GM06990 (cell line): ENCODE measurements around the gene NKIRAS2.
"Not testable (repeated sequence)": the region's sequence is repeated elsewhere in the genome, so short reads cannot be mapped to it uniquely, and the experiment has no call there.

ENCODE experiments used
- DNase-seq: peaks from one replicate; pipeline ENCODE4 v3.0.0-alpha.2; 2011; ENCODE audit not compliant: insufficient read length; ENCODE audit errors: extremely low read depth
- H3K27me3 ChIP-seq: replicated peaks from 2 replicates; pipeline ENCODE4 v1.6.0; 2011; ENCODE audit warnings: low read length; ENCODE audit not compliant: control insufficient read depth, insufficient read depth
- H3K36me3 ChIP-seq: 2 replicates; pipeline ENCODE4 v1.5.1; 2011; ENCODE audit warnings: low read length; ENCODE audit not compliant: control insufficient read depth, insufficient read depth
- H3K4me3 ChIP-seq: replicated peaks from 2 replicates; pipeline ENCODE4 v1.5.1; 2011; ENCODE audit warnings: low read depth, mild to moderate bottlenecking, control low read depth, low read length
- TF ChIP-seq, protein P1 (sequence below): IDR thresholded peaks from 2 replicates; pipeline ENCODE4 v1.5.1; 2011; ENCODE audit warnings: low read length, control low read depth, mild to moderate bottlenecking, inconsistent platforms; ENCODE audit not compliant: insufficient read depth, poor library complexity, severe bottlenecking

NKIRAS2 gene

DNA sequence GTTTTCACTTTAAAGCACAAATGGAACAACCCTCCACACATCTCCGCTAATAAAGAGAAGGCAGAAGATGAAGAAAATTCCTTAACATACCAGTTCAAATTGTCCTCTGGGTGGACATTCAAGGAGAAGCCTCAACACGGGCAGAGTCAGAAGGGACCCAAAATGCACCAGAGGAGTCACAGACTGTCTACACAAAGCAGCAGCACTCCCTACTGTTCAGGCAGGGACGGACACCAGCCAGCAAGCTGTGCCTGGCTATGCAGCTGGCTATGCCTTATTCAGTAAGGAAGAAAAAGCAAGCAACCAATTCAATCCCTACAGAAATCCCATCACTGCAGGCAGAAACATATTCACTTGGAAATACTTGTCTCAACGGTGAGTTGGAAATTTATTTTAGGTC lies 10.7 kb upstream of the NKIRAS2 start:
- no peak for DNase-seq
- Histone ChIP-seq H3K4me3 (no peak overlapping the region), H3K36me3 (no peaks in the 10 kb centered on the region; the same call in 1 of the 2 replicates), H3K27me3 (no peaks in the 10 kb centered on the region)
- TF ChIP-seq, protein P1, sequence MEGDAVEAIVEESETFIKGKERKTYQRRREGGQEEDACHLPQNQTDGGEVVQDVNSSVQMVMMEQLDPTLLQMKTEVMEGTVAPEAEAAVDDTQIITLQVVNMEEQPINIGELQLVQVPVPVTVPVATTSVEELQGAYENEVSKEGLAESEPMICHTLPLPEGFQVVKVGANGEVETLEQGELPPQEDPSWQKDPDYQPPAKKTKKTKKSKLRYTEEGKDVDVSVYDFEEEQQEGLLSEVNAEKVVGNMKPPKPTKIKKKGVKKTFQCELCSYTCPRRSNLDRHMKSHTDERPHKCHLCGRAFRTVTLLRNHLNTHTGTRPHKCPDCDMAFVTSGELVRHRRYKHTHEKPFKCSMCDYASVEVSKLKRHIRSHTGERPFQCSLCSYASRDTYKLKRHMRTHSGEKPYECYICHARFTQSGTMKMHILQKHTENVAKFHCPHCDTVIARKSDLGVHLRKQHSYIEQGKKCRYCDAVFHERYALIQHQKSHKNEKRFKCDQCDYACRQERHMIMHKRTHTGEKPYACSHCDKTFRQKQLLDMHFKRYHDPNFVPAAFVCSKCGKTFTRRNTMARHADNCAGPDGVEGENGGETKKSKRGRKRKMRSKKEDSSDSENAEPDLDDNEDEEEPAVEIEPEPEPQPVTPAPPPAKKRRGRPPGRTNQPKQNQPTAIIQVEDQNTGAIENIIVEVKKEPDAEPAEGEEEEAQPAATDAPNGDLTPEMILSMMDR: peak; percentile 18

DNA sequence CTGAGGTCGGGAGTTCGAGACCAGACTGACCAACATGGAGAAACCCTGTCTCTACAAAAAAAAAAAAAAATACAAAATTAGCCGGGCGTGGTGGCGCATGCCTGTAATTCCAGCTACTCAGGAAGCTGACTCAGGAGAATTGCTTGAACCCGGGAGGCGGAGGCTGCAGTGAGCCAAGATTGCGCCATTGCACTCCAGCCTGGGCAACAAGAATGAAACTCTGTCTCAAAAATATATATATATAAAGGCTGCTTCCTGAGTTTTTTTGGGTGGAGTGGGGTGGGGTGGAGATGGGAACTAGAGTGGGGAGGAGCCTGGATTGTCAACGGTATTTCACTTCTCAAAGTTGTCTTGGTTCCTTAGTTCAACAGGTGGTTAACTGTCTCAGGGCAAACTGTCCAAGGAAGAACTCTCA lies 9.6 kb upstream of the NKIRAS2 start:
- DNase-seq, H3K27me3 ChIP-seq, H3K36me3 ChIP-seq, H3K4me3 ChIP-seq: not testable (repeated sequence)

DNA sequence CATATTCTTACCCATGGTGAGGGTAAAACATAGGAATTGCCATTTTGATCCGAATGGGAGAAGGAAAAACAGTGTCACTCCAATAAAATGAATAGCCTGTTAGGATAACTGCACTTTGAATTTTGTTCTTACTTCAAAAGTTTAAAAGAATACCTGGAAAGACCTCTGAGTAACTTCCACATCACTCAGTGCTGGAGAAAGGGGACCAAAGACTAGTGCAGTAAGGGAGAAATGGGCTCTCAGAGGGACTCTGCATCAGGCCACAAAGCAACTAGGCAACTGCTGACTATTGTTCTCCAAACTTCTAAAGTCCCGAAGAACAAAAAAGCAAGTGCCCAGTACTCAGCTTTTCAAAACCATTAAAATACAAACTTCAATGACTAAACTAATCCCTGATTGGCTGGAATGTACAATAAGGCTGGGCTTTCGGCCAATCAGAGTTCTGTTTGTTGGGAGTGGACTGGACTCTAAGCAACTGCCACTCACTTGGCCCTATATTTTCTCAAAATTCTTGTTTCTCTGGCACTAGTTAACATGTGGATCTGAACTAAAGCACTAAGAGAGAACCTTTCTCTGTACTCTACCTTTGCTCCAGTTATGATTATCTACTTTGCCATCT lies 8.9 kb upstream of the NKIRAS2 start:
- H3K4me3 ChIP-seq: no peak overlapping the region

DNA sequence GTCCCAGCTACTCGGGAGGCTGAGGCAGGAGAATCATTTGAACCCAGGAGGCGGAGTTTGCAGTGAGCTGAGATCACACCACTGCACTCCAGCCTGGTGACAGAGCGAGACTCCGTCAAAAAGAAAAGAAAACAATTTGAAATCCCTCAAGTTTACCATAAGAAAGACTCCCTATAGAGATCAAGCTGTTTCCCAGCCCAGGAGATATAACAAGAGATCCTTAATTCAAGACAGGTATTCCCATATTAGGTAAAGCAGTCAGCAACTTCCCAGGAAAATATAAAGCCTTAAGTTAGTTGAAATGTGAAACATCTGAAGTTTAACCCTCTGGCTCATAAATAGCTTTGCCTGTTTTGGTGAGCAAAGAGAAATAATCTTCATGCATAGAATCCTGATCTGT lies 7.5 kb upstream of the NKIRAS2 start:
- H3K36me3 ChIP-seq, H3K27me3 ChIP-seq, H3K4me3 ChIP-seq, DNase-seq: not testable (repeated sequence)

More for the DNA sequence above, 8.9 kb upstream of the NKIRAS2 start:
- no peaks in the 10 kb centered on the region; the same call in 1 of the 2 replicates for H3K36me3 ChIP-seq
- TF ChIP-seq, protein P1: no peak
- no peak for DNase-seq
- H3K27me3 ChIP-seq: no peaks in the 10 kb centered on the region

DNA sequence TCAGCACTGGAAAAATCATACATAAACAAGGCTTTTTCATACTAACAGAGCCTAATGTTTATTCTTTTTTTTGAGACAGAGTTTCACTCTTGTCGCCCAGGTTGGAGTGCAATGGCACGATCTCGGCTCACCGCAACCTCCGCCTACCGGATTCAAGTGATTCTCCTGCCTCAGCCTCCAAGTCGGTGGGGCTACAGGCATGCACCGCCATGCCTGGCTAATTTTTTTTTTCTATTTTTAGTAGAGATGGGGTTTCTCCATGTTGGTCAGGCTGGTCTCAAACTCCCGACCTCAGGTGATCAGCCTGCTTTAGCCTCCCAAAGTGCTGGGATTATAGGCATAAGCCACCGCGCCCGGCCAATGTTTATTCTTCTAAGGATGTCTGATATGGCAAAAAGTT lies 6.2 kb upstream of the NKIRAS2 start:
- not testable (repeated sequence) for DNase-seq, H3K27me3 ChIP-seq, H3K36me3 ChIP-seq, H3K4me3 ChIP-seq

DNA sequence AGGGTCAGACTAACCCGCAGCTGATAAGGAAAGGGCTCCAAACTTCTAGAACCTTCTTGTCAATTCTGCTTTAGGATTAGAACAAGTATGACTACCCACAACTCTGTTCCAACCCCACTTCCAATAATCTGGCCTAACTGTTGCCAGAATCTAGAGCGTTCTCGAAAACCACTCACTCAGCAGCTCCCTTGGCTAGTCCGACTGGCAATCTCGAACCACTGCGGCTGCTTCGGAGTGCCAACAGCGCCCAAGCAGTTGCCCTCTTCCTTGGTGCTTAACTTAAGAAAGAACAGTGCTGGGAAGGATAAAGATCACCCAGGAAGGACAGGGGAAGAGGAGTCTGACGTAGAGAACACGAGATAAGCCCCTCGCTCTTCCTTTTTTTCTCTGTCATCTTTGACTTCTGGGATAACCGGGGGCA lies 3.5 kb upstream of the NKIRAS2 start:
- TF ChIP-seq, protein P1: no peak
- Histone ChIP-seq H3K36me3 (no peaks in the 10 kb centered on the region), H3K27me3 (no peaks in the 10 kb centered on the region), H3K4me3 (peak overlapping the region; percentile 99)
- DNase-seq: no peak

DNA sequence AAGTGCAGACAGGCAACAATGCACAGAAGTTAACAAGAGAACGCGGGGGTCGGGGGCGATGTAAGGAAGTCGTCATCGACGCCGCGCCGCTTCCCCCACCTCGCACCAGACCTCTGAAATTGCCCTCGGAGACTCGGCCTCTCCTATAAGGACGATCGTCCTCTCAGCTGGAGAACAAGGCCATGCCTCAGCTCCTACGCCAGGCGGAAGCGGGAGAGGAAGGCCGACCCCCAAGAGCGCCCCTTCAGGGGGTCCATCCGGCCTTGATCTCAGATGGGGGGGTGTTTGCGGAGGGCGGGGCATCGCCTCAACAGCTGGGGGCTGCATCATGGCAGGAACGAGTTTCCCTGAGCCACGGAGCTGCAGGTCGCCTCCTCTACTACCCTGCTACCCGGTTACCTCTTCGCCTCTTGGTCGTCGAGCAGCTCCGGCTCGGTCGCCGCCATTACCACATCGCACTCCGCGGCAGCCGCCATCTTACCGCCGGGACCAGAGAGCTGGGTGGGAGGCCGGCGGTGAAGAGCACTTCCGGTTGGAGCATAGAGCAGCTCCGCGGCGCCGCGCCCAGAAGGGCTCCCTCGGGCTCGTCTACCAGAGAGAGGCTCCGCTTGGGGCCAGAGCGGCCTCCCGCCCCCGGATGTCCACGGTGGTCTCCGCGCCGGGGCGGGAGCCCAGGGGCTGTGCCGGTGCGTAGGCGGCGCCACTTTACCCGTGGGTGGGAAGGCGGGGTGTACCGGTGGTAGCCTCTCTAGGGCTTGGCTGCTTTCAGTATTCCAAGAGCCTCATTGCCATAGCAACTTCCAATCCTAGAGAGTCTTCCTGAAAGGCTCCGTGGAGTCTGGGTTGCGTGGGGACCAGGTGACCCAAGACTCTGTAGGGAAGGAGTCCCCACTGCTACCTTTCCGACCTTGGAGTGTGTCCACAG lies 2.7 kb upstream of the NKIRAS2 start, which contains the start of gene DNAJC7:
TSS of gene DNAJC7 (minus strand) at position 499 of the 925 bp plus-strand sequence. CDS start at position 476, 23 bp downstream.
- peaks cover 2% of the 10 kb centered on the region; the same call in 1 of the 2 replicates for H3K36me3 ChIP-seq
- peak within 1 kb of the TSS; percentile 99 for H3K4me3 ChIP-seq
- TF ChIP-seq, protein P1: no peak
- DNase-seq: peak; percentile 92
- H3K27me3 ChIP-seq: no peaks in the 10 kb centered on the region
